SU-DHL-6 (cell line): ENCODE measurements around the gene TXN2.

ENCODE experiments used
- H2AFZ ChIP-seq: fragments of 200-600 bp; sonication (generic); 2 replicates; pipeline ENCODE4 v1.6.1; 2014; ENCODE audit warnings: low read depth, mild to moderate bottlenecking, moderate library complexity, mixed read lengths, antibody characterized with exemption, low read length; ENCODE audit not compliant: severe bottlenecking
- H3F3A ChIP-seq: fragments of 200-600 bp; shearing (Covaris generic); 2 replicates; pipeline ENCODE4 v1.6.0; 2016; ENCODE audit warnings: antibody characterized with exemption, mild to moderate bottlenecking; ENCODE audit not compliant: insufficient read depth
- H3K27ac ChIP-seq: fragments of 200-600 bp; sonication (generic); 2 replicates; pipeline ENCODE4 v1.5.1; 2016; ENCODE audit warnings: low read depth, mild to moderate bottlenecking, low read length, moderate library complexity, mixed read lengths
- H3K27me3 ChIP-seq: fragments of 200-600 bp; sonication (generic), shearing (Covaris generic); 2 replicates; pipeline ENCODE4 v1.6.0; 2014; ENCODE audit warnings: mild to moderate bottlenecking, low read length
- H3K36me3 ChIP-seq: fragments of 200-600 bp; sonication (generic); 2 replicates; pipeline ENCODE4 v1.6.1; 2014; ENCODE audit warnings: mild to moderate bottlenecking, low read length, mixed read lengths
- H3K4me2 ChIP-seq: fragments of 300-600, 200-600 bp; shearing (Covaris generic), sonication (generic); 2 replicates; pipeline ENCODE4 v1.6.0; 2014; ENCODE audit warnings: low read length, low read depth, mild to moderate bottlenecking; ENCODE audit not compliant: poor library complexity, severe bottlenecking
- H3K4me3 ChIP-seq: fragments of 200-600 bp; sonication (generic); 2 replicates; pipeline ENCODE4 v1.5.1; 2014; ENCODE audit warnings: antibody characterized with exemption, low read length, mild to moderate bottlenecking, mixed read lengths; ENCODE audit not compliant: insufficient read depth, poor library complexity, severe bottlenecking
- H3K79me2 ChIP-seq: fragments of 200-600 bp; sonication (generic); 2 replicates; pipeline ENCODE4 v1.6.1; 2014; ENCODE audit warnings: mild to moderate bottlenecking, low read length, moderate library complexity; ENCODE audit not compliant: insufficient read depth
- H3K9ac ChIP-seq: fragments of 200-600 bp; sonication (generic); 2 replicates; pipeline ENCODE4 v1.7.0; 2014; ENCODE audit warnings: mild to moderate bottlenecking, low read length
- H3K9me2 ChIP-seq: fragments of 200-600 bp; sonication (generic); replicated peaks from 2 replicates; pipeline ENCODE4 v1.6.1; 2014; ENCODE audit warnings: low read length; ENCODE audit not compliant: insufficient read depth
- H3K9me3 ChIP-seq: fragments of 200-600 bp; sonication (generic); 2 replicates; pipeline ENCODE4 v1.6.1; 2014; ENCODE audit warnings: low read length, mixed read lengths; ENCODE audit not compliant: insufficient read depth
- H4K20me1 ChIP-seq: fragments of 200-600 bp; sonication (generic); 2 replicates; pipeline ENCODE4 v1.6.1; 2014; ENCODE audit warnings: low read depth, mild to moderate bottlenecking, antibody characterized with exemption, low read length, moderate library complexity, mixed read lengths
- EZH2phosphoT487 ChIP-seq: fragments of 200-600 bp; sonication (generic), shearing (Covaris generic); conservative IDR thresholded peaks from 2 replicates; pipeline ENCODE4 v1.6.1; 2018; ENCODE audit warnings: mild to moderate bottlenecking, antibody characterized with exemption, low read length, moderate library complexity, mixed read lengths
- TF ChIP-seq, protein P1 (sequence below): fragments of 200-600 bp; sonication (generic); IDR thresholded peaks from one replicate; pipeline ENCODE4 v1.5.1; 2017; ENCODE audit warnings: antibody characterized with exemption, mild to moderate bottlenecking, low read length, moderate library complexity; ENCODE audit not compliant: insufficient read depth, poor library complexity, severe bottlenecking

Gene TXN2

DNA sequence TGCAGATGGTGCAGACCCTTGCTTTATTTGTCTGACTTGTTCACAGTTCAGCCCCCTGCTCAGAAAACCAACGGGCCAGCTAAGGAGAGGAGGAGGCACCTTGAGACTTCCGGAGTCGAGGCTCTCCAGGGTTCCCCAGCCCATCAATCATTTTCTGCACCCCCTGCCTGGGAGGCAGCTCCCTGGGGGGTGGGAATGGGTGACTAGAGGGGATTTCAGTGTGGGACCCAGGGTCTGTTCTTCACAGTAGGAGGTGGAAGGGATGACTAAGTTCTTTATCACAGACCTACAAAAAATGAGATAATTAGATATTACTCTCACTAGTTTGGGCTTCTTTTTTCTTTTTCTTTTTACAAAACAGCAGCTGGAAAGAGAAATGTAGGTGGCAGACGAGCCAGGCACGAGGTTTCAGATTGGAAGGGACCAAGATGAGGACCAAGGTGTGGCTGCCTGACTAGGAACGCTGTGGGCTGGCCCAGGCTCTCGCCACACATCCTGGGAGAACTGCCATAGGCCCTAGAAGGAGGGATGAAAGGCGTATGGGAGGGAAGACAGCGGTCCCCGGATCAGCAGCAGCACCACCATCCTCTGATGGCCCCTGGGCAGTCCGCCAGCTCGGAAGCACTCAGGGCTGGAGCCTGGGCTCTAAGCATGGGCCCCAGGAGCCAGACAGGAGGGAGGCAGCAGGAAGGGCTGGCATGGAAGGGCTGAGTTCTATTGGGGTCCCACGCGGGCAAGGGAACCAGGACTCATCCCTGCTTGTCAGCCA is 14.2 kb downstream of the TXN2 start:
- H3K79me2 ChIP-seq = no peaks in the 10 kb centered on the region
- no peak overlapping the region for H2AFZ ChIP-seq
- no peaks in the 10 kb centered on the region for H3K9me3 ChIP-seq
- no peaks in the 10 kb centered on the region for H3K27me3 ChIP-seq
- no peak for TF ChIP-seq EZH2phosphoT487
- TF ChIP-seq, protein P1, sequence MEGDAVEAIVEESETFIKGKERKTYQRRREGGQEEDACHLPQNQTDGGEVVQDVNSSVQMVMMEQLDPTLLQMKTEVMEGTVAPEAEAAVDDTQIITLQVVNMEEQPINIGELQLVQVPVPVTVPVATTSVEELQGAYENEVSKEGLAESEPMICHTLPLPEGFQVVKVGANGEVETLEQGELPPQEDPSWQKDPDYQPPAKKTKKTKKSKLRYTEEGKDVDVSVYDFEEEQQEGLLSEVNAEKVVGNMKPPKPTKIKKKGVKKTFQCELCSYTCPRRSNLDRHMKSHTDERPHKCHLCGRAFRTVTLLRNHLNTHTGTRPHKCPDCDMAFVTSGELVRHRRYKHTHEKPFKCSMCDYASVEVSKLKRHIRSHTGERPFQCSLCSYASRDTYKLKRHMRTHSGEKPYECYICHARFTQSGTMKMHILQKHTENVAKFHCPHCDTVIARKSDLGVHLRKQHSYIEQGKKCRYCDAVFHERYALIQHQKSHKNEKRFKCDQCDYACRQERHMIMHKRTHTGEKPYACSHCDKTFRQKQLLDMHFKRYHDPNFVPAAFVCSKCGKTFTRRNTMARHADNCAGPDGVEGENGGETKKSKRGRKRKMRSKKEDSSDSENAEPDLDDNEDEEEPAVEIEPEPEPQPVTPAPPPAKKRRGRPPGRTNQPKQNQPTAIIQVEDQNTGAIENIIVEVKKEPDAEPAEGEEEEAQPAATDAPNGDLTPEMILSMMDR = no peak
- H3K9me2 ChIP-seq = no peaks in the 10 kb centered on the region
- no peak overlapping the region for H3K4me2 ChIP-seq
- H4K20me1 ChIP-seq = no peaks in the 10 kb centered on the region
- H3F3A ChIP-seq = no peaks in the 10 kb centered on the region
- no peak overlapping the region for H3K4me3 ChIP-seq
- no peaks in the 10 kb centered on the region for H3K36me3 ChIP-seq
- H3K9ac ChIP-seq = no peak overlapping the region
- H3K27ac ChIP-seq = no peak overlapping the region

- no peaks in the 10 kb centered on the region for H3K79me2 ChIP-seq
- H3K9me3 ChIP-seq = no peaks in the 10 kb centered on the region
- H3K36me3 ChIP-seq = no peaks in the 10 kb centered on the region
- no peak overlapping the region for H2AFZ ChIP-seq
- TF ChIP-seq, protein P1 = no peak
- TF ChIP-seq EZH2phosphoT487 = no peak
- no peaks in the 10 kb centered on the region for H3F3A ChIP-seq
- no peak overlapping the region for H3K9ac ChIP-seq
- H3K4me3 ChIP-seq = no peak overlapping the region
- H3K27me3 ChIP-seq = no peaks in the 10 kb centered on the region
- H4K20me1 ChIP-seq = no peaks in the 10 kb centered on the region
- H3K4me2 ChIP-seq = no peak overlapping the region
- H3K9me2 ChIP-seq = no peaks in the 10 kb centered on the region
- no peak overlapping the region for H3K27ac ChIP-seq
Observed at GRCh38 chr22:36466258-36466657, 15.2 kb downstream of the TXN2 start.

DNA sequence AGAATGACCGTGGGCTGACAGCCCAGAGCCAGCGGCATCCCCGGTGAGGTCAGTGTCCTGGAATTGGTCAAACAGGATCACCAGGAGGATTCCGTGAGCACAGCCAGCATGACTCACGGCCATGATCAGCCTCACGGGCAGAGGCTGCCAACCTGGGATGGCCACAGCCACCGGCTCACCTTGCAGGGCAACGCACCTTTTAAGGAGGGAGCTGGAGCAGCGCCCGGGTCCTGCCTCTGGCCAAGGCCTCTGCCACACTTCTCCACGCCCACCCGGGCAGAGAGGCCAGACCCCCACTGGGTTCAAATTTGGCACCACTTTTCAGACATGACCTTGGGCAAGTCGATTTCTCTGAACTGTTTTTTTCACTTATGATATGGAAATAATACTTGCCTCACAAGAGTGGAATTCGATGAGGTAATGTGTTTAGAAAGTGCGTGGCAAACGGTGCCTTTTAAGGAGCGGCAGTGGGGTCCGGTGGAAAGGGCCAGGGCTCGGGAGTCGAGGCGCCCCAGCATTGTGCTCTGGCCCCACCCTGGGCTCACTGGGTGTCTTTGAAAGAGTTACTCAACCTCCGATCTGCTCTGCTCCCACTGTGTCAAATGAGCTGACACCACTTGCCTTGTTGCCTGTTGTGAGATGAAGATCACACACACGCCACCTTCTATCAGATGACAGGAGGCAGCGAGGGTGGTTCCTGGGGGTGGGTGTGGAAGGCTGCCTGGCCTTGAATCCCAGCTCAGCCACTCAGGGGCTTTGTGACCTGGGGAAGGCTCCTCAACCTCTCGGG is 16.0 kb downstream of the TXN2 start:
- H2AFZ ChIP-seq = no peak overlapping the region
- H3F3A ChIP-seq = no peaks in the 10 kb centered on the region
- H4K20me1 ChIP-seq = no peaks in the 10 kb centered on the region
- TF ChIP-seq EZH2phosphoT487 = no peak
- TF ChIP-seq, protein P1 = no peak
- H3K4me2 ChIP-seq = no peak overlapping the region
- no peak overlapping the region for H3K27ac ChIP-seq
- H3K9me3 ChIP-seq = no peaks in the 10 kb centered on the region
- H3K36me3 ChIP-seq = no peaks in the 10 kb centered on the region
- no peak overlapping the region for H3K4me3 ChIP-seq
- H3K9me2 ChIP-seq = no peaks in the 10 kb centered on the region
- H3K27me3 ChIP-seq = no peaks in the 10 kb centered on the region
- no peak overlapping the region for H3K9ac ChIP-seq
- no peaks in the 10 kb centered on the region for H3K79me2 ChIP-seq
